Skeletal muscle tissue (tissue), 4 donors: ENCODE results near the gene CFAP57. TPM values are rescaled to one million over a fixed set of nuclear protein-coding genes. Genes with fewer than 3 reads are reported as not detected.

ENCODE experiments used
- H3K27ac ChIP-seq: one replicate; pipeline ENCODE4 v1.7.0; 2013; ENCODE audit warnings: mild to moderate bottlenecking, low read depth, low read length, inconsistent platforms
- H3K27me3 ChIP-seq, 3 donors: one replicate each; pipeline ENCODE4 v1.7.0; 2013; ENCODE audit warnings: low read length in 3 of 3; ENCODE audit not compliant: control insufficient read depth in 3 of 3, insufficient read depth in 3 of 3
- H3K36me3 ChIP-seq, 3 donors: one replicate each; pipeline ENCODE4 v1.7.0; 2013; ENCODE audit warnings: low read length in 3 of 3; ENCODE audit not compliant: control insufficient read depth in 3 of 3, insufficient read depth in 3 of 3
- H3K4me1 ChIP-seq, 3 donors: one replicate each; pipeline ENCODE4 v1.7.0; 2013; ENCODE audit warnings: low read length in 3 of 3, mild to moderate bottlenecking in 3 of 3; ENCODE audit not compliant: control insufficient read depth in 3 of 3, insufficient read depth in 3 of 3
- H3K4me3 ChIP-seq, 3 donors: one replicate each; pipeline ENCODE4 v1.7.0; 2013; ENCODE audit warnings: low read length in 3 of 3
- H3K9ac ChIP-seq, 3 donors: one replicate each; pipeline ENCODE4 v1.7.0; 2013; ENCODE audit warnings: low read length in 3 of 3, mild to moderate bottlenecking in 3 of 3, moderate library complexity in 2 of 3, low read depth in 1 of 3
- H3K9me3 ChIP-seq, 3 donors: one replicate each; pipeline ENCODE4 v1.7.0; 2013; ENCODE audit warnings: low read length in 3 of 3; ENCODE audit not compliant: control insufficient read depth in 3 of 3
- total RNA-seq: library from RNA; depleted of rRNA; stranded (reverse); fragments of >200 nt; gene quantifications from one replicate; pipeline ENCODE4 v1.2.3, GENCODE V29; 2014
- donor health status: Osteomylitis.

Gene CFAP57
- total RNA-seq, 1 donor from 2014 or later, result 0.52 TPM

DNA sequence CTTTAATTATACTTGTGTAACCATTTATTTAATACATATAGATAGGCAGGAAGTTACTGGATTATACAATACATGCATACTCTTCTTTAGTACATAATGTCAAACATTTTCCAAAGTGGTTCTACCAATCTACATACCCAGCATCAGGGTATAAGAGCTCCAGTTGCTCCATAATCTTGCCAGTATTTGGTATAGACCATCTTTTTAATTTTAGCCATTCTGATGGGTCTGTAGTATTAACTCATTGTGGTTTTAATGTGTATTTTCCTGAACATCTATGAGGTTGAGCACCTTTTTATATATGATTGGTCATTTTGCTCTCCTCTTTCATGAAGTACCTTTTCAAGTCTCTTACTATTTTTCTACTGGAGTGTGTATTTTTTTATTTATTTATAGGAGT, 32.1 kb upstream of the CFAP57 start:
- peaks cover 13 to 19% (median 16%) of the 10 kb centered on the region in 3 donors for H3K27me3 ChIP-seq
- H3K36me3 ChIP-seq, result no peaks in the 10 kb centered on the region
- H3K9me3 ChIP-seq, result peaks cover 0 to 3% (median 0%) of the 10 kb centered on the region in 3 donors
- no peaks in the 10 kb centered on the region for H3K4me1 ChIP-seq
- H3K27ac ChIP-seq, result no peak overlapping the region
- H3K9ac ChIP-seq, result no peak overlapping the region
- H3K4me3 ChIP-seq, result no peak overlapping the region

GRCh38 chr1:43140583-43140982, 31.5 kb upstream of the CFAP57 start:
- H3K9ac ChIP-seq, result no peak overlapping the region
- peaks cover 19 to 20% (median 19%) of the 10 kb centered on the region in 3 donors for H3K27me3 ChIP-seq
- no peak overlapping the region for H3K4me3 ChIP-seq
- no peak overlapping the region for H3K27ac ChIP-seq
- H3K36me3 ChIP-seq, result no peaks in the 10 kb centered on the region
- no peaks in the 10 kb centered on the region for H3K4me1 ChIP-seq
- no peaks in the 10 kb centered on the region for H3K9me3 ChIP-seq

- Histone ChIP-seq H3K9ac (no peak overlapping the region), H3K9me3 (no peaks in the 10 kb centered on the region), H3K27me3 (peaks cover 14 to 34% (median 30%) of the 10 kb centered on the region in 3 donors), H3K27ac (no peak overlapping the region), H3K4me3 (no peak overlapping the region), H3K4me1 (peaks cover 3 to 7% (median 7%) of the 10 kb centered on the region in 3 donors), H3K36me3 (no peaks in the 10 kb centered on the region)
Observed at GRCh38 chr1:43143441-43143888, 28.7 kb upstream of the CFAP57 start.

DNA sequence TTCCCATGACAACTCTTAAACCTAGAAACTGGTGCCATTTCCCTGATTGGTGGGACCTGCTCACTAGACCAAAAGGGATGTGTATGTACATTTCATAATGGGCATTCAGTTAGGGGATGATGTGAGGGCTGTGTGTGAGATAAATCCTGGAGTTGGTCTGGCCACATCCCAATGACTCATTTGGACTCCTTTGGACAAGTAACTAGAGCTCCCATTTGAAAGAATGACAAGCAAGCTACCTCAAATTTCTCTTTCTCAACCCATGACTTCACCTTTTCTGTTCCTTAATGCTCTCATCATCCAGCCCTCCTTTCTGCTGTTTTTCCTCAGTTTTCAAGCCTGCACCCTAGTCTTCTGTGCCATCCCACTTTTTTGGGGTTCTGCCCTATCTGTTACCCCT, 27.9 kb upstream of the CFAP57 start:
- Histone ChIP-seq H3K27ac (no peak overlapping the region), H3K9ac (no peak overlapping the region), H3K4me3 (no peak overlapping the region), H3K27me3 (peaks cover 14 to 42% (median 37%) of the 10 kb centered on the region in 3 donors), H3K36me3 (no peaks in the 10 kb centered on the region), H3K9me3 (no peaks in the 10 kb centered on the region), H3K4me1 (peaks cover 3 to 9% (median 7%) of the 10 kb centered on the region in 3 donors)

GRCh38 chr1:43147625-43148327, 24.4 kb upstream of the CFAP57 start:
- no peak overlapping the region for H3K27ac ChIP-seq
- H3K9me3 ChIP-seq, result no peaks in the 10 kb centered on the region
- peak overlapping the region; percentile 63 to 65 (median 63) for H3K4me3 ChIP-seq
- H3K36me3 ChIP-seq, result no peaks in the 10 kb centered on the region
- H3K9ac ChIP-seq, result no peak overlapping the region
- peaks cover 3 to 9% (median 7%) of the 10 kb centered on the region in 3 donors for H3K4me1 ChIP-seq
- H3K27me3 ChIP-seq, result peaks cover 36 to 73% (median 58%) of the 10 kb centered on the region in 3 donors

DNA sequence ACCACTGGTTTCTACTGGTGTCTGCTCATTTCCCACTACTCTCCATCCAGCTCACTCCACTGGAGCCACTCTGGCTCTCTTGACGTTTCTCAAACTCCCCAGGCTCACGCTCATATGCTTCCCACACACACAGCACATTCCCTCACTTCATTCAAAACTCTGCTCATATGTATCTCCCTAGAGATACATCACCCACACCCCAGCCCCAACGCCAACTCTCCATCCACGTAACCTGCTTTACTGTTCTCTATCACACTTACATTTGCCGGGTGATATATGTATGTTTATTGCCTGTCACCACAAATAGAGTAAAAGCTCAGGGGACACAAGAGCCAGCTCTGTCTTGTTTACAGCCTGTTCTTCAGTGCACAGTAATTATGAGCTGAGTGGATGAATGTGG, 22.2 kb upstream of the CFAP57 start:
- H3K27me3 ChIP-seq, result peaks cover 27 to 61% (median 46%) of the 10 kb centered on the region in 3 donors
- H3K4me1 ChIP-seq, result peaks cover 3 to 9% (median 7%) of the 10 kb centered on the region in 3 donors
- no peaks in the 10 kb centered on the region for H3K36me3 ChIP-seq
- no peak overlapping the region for H3K27ac ChIP-seq
- H3K9ac ChIP-seq, result no peak overlapping the region
- no peaks in the 10 kb centered on the region for H3K9me3 ChIP-seq
- H3K4me3 ChIP-seq, result no peak overlapping the region

DNA sequence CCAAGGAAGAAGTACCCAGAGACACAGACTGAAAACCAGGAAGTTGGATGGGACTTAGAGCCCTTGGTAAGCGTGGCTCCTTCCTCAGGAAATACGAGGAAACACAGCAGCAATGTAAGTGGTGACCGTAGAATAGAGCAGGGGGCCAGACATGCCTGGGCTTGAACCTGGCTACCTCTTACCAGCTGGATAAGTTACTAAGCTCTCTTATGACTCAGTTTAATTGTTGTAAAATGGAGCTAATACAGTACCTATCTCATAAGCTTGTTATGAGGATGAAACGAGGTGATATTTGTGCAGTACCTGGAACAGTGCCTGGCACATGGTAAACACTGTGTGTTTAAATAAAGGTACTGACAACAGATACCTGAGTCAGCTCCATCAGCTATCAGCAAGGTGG, 19.3 kb upstream of the CFAP57 start:
- Histone ChIP-seq H3K36me3 (no peaks in the 10 kb centered on the region), H3K9ac (no peak overlapping the region), H3K4me3 (no peak overlapping the region), H3K27me3 (peaks cover 25 to 46% (median 35%) of the 10 kb centered on the region in 3 donors), H3K4me1 (peaks cover 0 to 6% (median 2%) of the 10 kb centered on the region in 3 donors), H3K9me3 (no peaks in the 10 kb centered on the region), H3K27ac (no peak overlapping the region)

DNA sequence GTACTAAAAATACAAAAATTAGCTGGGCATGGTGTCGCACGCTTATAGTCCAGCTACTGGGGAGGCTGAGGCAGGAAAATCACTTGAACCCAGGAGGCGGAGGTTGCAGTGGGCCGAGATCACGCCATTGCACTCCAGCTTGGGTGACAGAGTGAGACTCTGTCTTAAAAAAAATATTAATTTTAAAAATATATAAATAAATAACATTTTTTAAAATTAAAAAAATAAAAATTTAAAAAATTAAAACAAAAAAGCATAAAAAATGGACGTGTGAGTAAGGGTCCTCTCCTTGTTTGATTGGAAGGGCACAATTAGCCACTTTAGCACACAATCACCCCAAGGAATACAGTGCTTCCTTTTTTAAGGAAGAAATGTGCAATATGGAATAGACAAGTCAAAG, 18.7 kb upstream of the CFAP57 start:
- Histone ChIP-seq H3K4me3 (no peak overlapping the region), H3K27me3 (peaks cover 25 to 42% (median 32%) of the 10 kb centered on the region in 3 donors), H3K27ac (no peak overlapping the region)

DNA sequence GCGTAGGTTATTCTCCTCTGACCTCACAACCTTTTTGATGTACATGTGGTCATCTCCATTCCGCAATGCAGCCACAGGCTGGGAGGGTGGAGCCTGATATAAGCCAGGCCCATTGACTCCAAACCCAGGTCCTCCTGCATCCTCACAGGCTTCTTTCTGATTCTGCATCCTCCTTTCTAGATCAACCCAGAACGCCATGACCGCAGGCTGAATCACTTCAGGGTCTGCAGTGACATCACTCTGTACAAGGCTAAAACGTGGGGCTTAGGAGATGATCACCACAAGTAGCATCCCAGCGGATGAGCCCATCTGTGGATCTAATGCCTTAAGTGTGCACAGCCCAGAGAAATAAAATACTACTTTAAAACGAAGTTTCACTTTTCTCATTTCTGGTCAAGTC, 16.1 kb upstream of the CFAP57 start:
- Histone ChIP-seq H3K9me3 (no peaks in the 10 kb centered on the region), H3K4me3 (no peak overlapping the region), H3K27ac (no peak overlapping the region), H3K36me3 (no peaks in the 10 kb centered on the region), H3K27me3 (peaks cover 16 to 17% (median 16%) of the 10 kb centered on the region in 3 donors), H3K4me1 (no peaks in the 10 kb centered on the region), H3K9ac (no peak overlapping the region)

More for the DNA sequence above, 18.7 kb upstream of the CFAP57 start:
- Histone ChIP-seq H3K9ac (no peak overlapping the region), H3K4me1 (peaks cover 0 to 2% (median under 1%) of the 10 kb centered on the region in 3 donors), H3K9me3 (no peaks in the 10 kb centered on the region), H3K36me3 (no peaks in the 10 kb centered on the region)

DNA sequence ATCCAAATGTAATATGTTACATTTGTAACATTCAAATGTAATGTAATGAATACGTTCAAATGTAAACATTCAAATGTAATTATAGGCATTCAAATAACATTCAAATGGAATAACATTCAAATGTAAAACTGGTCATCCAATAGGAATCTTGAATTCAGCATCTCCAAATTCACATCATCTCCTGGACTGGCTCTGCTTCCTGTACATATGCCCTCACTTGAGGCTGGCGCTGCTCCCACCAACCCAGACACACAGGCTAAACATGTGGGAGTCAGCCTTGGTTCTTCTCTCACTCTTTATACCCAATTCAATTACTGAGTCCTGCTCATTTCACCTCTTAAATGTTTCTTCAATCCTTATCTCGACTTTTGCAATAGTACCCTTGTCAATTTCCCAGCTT, 7.0 kb upstream of the CFAP57 start:
- Histone ChIP-seq H3K27me3 (no peaks in the 10 kb centered on the region), H3K27ac (no peak overlapping the region), H3K4me1 (no peaks in the 10 kb centered on the region), H3K9me3 (no peaks in the 10 kb centered on the region), H3K9ac (no peak overlapping the region), H3K36me3 (peaks cover 42 to 63% (median 56%) of the 10 kb centered on the region in 3 donors), H3K4me3 (no peak overlapping the region)
